ENCODE results near the gene TACC2.

- TF ChIP-seq POLR2A (IDR thresholded peaks at IDR 0.05) (no peak), POLR2AphosphoS5 (IDR thresholded peaks at IDR 0.05) (no peak), CTCF (IDR thresholded peaks at IDR 0.05) (no peak)
Measured at GRCh38 chr10:122213766-122214165, 224.8 kb downstream of the TACC2 start.
